ENCODE data around the gene ZNF277.

- TF ChIP-seq CTCF (tag by site-specific recombination; IDR thresholded peaks at IDR 0.05) (no peak), ZNF221 (tag by site-specific recombination; IDR thresholded peaks at IDR 0.05; ENCODE audit: borderline replicate concordance) (no peak), ZNF660 (tag by site-specific recombination; IDR thresholded peaks at IDR 0.05) (no peak), ZNF274 (IDR thresholded peaks at IDR 0.05; ENCODE audit: low read length) (no peak), ZNF274 (tag by site-specific recombination; IDR thresholded peaks at IDR 0.05; ENCODE audit: borderline replicate concordance) (no peak), ZNF138 (tag by site-specific recombination; IDR thresholded peaks at IDR 0.05; ENCODE audit: borderline replicate concordance) (no peak)
Observed at GRCh38 chr7:112362731-112363131, 156.2 kb downstream of the ZNF277 start.
